ENCODE results near the gene C9orf85. TPM values are rescaled to one million over a fixed set of nuclear protein-coding genes. Genes with fewer than 3 reads are reported as not detected.

C9orf85 gene
- total and polyA plus RNA-seq, 10 of the 15 experiments (the other 5 are each of a cell fraction or from before 2014, with no cell fraction given) = 9.1 to 22.6 (median 16.4) TPM

DNA sequence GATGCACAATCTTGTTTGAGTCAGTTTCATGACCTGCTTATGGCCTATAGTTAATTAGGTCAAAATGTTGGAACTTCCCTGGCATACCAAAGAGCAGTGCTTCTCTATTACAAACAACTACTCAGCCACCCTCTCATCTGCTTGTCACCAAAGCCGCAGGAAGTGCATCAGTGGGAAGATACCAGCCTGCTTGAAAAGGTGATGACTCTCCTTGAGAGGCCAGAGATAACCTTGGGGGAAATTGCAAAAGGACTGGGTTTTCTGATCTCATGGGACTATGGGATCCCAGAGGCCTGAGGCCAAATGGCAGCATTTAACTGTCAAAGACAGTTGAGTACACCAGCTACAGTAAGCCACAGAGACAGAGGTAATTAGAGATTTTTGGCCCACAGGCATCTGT, 79.0 kb downstream of the C9orf85 start:
- H3K36me3 ChIP-seq (ENCODE audit: control insufficient read depth in 2 of 2, insufficient read depth in 2 of 2, low read length in 1 of 2) = no peaks in the 10 kb centered on the region
- H3K79me2 ChIP-seq (ENCODE audit: control insufficient read depth, insufficient read depth, low read length) = no peaks in the 10 kb centered on the region
- no peak overlapping the region for H2AFZ ChIP-seq (ENCODE audit: control insufficient read depth, low read depth, low read length)
- BruUV-seq (replicated peaks) = no TSS peak
- no peak overlapping the region for H3K9ac ChIP-seq (ENCODE audit: control insufficient read depth, insufficient read depth, low read length)
- no peak overlapping the region for H3K4me3 ChIP-seq
- ChIA-PET POLR2A (interaction anchor here (0.6 kb wide), 1 partner anchor 344 kb away, joined by 4 read pairs; no protein-coding TSS in a partner anchor), CTCF (interaction anchor here (0.6 kb wide), 1 partner anchor 227 kb away, joined by 3 read pairs; no protein-coding TSS in a partner anchor), RAD21 (ENCODE audit: unreplicated experiment) (no interaction called here), SMC1A (ENCODE audit: uncharacterized antibody, unreplicated experiment) (no interaction called here)
- intact Hi-C loops (cut with micrococcal nuclease; ENCODE audit: unreplicated experiment) (no loop called here), in situ Hi-C loops (cut with MboI) (no loop called here)
- no peaks in the 10 kb centered on the region for H3K4me1 ChIP-seq (ENCODE audit: control insufficient read depth, insufficient read depth, low read length)
- TF ChIP-seq SMAD5 (IDR thresholded peaks at IDR 0.05; ENCODE audit: low read depth) (no peak), CREM (IDR thresholded peaks at IDR 0.05; ENCODE audit: low read depth) (no peak), RELA (IDR thresholded peaks at IDR 0.05; ENCODE audit: borderline replicate concordance, partially characterized antibody) (no peak), POLR2AphosphoS2 (IDR thresholded peaks at IDR 0.05; ENCODE audit: low read depth, low read length) (no peak), BACH1 (IDR thresholded peaks at IDR 0.05; ENCODE audit: borderline replicate concordance) (no peak), EP300 (IDR thresholded peaks at IDR 0.05; ENCODE audit: borderline replicate concordance in 1 of 2, control insufficient read depth in 1 of 2, low read depth in 2 of 2, low read length in 2 of 2) (no peak), BMI1 (IDR thresholded peaks at IDR 0.05; ENCODE audit: borderline replicate concordance) (no peak), SP1 (IDR thresholded peaks at IDR 0.05; ENCODE audit: low read depth, low read length) (no peak), TBL1XR1 (IDR thresholded peaks at IDR 0.05; ENCODE audit: low read depth, low read length) (no peak)
- TF ChIP-seq, protein P1, sequence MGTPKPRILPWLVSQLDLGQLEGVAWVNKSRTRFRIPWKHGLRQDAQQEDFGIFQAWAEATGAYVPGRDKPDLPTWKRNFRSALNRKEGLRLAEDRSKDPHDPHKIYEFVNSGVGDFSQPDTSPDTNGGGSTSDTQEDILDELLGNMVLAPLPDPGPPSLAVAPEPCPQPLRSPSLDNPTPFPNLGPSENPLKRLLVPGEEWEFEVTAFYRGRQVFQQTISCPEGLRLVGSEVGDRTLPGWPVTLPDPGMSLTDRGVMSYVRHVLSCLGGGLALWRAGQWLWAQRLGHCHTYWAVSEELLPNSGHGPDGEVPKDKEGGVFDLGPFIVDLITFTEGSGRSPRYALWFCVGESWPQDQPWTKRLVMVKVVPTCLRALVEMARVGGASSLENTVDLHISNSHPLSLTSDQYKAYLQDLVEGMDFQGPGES (IDR thresholded peaks at IDR 0.05) = no peak
- TF ChIP-seq, protein P2, sequence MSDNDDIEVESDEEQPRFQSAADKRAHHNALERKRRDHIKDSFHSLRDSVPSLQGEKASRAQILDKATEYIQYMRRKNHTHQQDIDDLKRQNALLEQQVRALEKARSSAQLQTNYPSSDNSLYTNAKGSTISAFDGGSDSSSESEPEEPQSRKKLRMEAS (IDR thresholded peaks at IDR 0.05; ENCODE audit: low read depth, low read length) = no peak
- TF ChIP-seq, protein P3, sequence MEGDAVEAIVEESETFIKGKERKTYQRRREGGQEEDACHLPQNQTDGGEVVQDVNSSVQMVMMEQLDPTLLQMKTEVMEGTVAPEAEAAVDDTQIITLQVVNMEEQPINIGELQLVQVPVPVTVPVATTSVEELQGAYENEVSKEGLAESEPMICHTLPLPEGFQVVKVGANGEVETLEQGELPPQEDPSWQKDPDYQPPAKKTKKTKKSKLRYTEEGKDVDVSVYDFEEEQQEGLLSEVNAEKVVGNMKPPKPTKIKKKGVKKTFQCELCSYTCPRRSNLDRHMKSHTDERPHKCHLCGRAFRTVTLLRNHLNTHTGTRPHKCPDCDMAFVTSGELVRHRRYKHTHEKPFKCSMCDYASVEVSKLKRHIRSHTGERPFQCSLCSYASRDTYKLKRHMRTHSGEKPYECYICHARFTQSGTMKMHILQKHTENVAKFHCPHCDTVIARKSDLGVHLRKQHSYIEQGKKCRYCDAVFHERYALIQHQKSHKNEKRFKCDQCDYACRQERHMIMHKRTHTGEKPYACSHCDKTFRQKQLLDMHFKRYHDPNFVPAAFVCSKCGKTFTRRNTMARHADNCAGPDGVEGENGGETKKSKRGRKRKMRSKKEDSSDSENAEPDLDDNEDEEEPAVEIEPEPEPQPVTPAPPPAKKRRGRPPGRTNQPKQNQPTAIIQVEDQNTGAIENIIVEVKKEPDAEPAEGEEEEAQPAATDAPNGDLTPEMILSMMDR (IDR thresholded peaks at IDR 0.05 in 2 of 3, conservative IDR thresholded peaks at IDR 0.05 in 1 of 3; ENCODE audit: control insufficient read depth in 2 of 3, extremely low read depth in 1 of 3, insufficient read depth in 1 of 3, low read depth in 3 of 3, low read length in 3 of 3) = no peak
- TF ChIP-seq, protein P4, sequence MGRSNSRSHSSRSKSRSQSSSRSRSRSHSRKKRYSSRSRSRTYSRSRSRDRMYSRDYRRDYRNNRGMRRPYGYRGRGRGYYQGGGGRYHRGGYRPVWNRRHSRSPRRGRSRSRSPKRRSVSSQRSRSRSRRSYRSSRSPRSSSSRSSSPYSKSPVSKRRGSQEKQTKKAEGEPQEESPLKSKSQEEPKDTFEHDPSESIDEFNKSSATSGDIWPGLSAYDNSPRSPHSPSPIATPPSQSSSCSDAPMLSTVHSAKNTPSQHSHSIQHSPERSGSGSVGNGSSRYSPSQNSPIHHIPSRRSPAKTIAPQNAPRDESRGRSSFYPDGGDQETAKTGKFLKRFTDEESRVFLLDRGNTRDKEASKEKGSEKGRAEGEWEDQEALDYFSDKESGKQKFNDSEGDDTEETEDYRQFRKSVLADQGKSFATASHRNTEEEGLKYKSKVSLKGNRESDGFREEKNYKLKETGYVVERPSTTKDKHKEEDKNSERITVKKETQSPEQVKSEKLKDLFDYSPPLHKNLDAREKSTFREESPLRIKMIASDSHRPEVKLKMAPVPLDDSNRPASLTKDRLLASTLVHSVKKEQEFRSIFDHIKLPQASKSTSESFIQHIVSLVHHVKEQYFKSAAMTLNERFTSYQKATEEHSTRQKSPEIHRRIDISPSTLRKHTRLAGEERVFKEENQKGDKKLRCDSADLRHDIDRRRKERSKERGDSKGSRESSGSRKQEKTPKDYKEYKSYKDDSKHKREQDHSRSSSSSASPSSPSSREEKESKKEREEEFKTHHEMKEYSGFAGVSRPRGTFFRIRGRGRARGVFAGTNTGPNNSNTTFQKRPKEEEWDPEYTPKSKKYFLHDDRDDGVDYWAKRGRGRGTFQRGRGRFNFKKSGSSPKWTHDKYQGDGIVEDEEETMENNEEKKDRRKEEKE (IDR thresholded peaks at IDR 0.05) = no peak
- TF ChIP-seq, protein P5, sequence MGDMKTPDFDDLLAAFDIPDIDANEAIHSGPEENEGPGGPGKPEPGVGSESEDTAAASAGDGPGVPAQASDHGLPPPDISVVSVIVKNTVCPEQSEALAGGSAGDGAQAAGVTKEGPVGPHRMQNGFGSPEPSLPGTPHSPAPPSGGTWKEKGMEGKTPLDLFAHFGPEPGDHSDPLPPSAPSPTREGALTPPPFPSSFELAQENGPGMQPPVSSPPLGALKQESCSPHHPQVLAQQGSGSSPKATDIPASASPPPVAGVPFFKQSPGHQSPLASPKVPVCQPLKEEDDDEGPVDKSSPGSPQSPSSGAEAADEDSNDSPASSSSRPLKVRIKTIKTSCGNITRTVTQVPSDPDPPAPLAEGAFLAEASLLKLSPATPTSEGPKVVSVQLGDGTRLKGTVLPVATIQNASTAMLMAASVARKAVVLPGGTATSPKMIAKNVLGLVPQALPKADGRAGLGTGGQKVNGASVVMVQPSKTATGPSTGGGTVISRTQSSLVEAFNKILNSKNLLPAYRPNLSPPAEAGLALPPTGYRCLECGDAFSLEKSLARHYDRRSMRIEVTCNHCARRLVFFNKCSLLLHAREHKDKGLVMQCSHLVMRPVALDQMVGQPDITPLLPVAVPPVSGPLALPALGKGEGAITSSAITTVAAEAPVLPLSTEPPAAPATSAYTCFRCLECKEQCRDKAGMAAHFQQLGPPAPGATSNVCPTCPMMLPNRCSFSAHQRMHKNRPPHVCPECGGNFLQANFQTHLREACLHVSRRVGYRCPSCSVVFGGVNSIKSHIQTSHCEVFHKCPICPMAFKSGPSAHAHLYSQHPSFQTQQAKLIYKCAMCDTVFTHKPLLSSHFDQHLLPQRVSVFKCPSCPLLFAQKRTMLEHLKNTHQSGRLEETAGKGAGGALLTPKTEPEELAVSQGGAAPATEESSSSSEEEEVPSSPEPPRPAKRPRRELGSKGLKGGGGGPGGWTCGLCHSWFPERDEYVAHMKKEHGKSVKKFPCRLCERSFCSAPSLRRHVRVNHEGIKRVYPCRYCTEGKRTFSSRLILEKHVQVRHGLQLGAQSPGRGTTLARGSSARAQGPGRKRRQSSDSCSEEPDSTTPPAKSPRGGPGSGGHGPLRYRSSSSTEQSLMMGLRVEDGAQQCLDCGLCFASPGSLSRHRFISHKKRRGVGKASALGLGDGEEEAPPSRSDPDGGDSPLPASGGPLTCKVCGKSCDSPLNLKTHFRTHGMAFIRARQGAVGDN (IDR thresholded peaks at IDR 0.05) = no peak
- WGBS (ENCODE audit: insufficient coverage, insufficient replicate concordance, low lambda C conversion rate, missing lambda C conversion rate) = 95% methylated on average over 1 of the region's 1 CpG
- H3K27me3 ChIP-seq (replicated peaks in 1 of 2; ENCODE audit: control insufficient read depth in 2 of 2, insufficient read depth in 2 of 2, low read length in 1 of 2) = no peaks in the 10 kb centered on the region
- no peak for DNase-seq (ENCODE audit: low read depth, low spot score)
- no peaks in the 10 kb centered on the region for H3K9me3 ChIP-seq (replicated peaks; ENCODE audit: control insufficient read depth, insufficient read depth, low read length)
- no peak for ATAC-seq
- no peak overlapping the region for H3K27ac ChIP-seq (ENCODE audit: control insufficient read depth, insufficient read depth)
- H4K20me1 ChIP-seq (ENCODE audit: control insufficient read depth, insufficient read depth) = no peaks in the 10 kb centered on the region
- FAIRE-seq = no peak
- no peak overlapping the region for H3K4me2 ChIP-seq (ENCODE audit: control insufficient read depth, insufficient read depth)
